ENCODE data around the gene TEKT3.

TEKT3 gene

DNA sequence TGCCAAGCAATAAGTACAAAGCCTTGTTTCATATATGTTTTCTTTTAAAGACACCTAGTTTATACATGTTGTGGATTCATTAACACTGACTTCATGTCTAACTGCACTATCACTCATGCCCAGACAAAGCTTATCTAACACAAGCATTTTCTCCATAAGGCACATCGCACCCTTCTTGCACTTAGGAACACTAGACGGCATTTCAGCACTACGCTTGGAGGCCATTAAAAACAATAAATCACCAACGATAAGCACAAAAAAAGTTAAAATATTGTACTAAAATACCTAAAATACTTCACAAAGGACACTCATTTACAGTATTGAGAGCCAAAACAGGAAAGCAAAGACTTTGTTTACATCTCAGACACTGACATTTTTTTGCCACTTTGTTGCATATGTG, 39.0 kb upstream of the TEKT3 start:
- DNase-seq (ENCODE audit: insufficient read length, low spot score) = no peak
- no peak for FAIRE-seq
- TF ChIP-seq, protein P1, sequence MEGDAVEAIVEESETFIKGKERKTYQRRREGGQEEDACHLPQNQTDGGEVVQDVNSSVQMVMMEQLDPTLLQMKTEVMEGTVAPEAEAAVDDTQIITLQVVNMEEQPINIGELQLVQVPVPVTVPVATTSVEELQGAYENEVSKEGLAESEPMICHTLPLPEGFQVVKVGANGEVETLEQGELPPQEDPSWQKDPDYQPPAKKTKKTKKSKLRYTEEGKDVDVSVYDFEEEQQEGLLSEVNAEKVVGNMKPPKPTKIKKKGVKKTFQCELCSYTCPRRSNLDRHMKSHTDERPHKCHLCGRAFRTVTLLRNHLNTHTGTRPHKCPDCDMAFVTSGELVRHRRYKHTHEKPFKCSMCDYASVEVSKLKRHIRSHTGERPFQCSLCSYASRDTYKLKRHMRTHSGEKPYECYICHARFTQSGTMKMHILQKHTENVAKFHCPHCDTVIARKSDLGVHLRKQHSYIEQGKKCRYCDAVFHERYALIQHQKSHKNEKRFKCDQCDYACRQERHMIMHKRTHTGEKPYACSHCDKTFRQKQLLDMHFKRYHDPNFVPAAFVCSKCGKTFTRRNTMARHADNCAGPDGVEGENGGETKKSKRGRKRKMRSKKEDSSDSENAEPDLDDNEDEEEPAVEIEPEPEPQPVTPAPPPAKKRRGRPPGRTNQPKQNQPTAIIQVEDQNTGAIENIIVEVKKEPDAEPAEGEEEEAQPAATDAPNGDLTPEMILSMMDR (IDR thresholded peaks at IDR 0.05; ENCODE audit: insufficient read depth, missing control alignments) = no peak

DNA sequence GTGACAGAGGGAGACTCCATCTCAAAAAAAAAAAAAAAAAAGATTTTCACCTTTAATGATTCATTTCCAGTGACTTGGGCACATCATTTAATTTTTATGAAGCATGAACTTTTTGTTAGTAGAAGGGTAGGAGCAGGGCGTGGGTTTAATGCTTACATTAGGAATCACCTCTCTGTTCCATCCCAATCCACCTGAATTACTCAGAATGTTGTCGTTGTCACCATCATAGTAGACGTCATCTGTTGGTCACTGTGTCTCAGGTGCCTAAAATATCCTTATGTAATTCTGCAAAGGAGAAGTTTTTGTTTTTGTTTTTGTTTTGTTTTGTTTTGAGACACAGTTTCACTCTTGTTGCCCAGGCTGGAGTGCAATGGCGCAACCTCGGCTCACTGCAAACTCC, 38.3 kb upstream of the TEKT3 start:
- TF ChIP-seq, protein P1 (IDR thresholded peaks at IDR 0.05; ENCODE audit: insufficient read depth, missing control alignments) = no peak

DNA sequence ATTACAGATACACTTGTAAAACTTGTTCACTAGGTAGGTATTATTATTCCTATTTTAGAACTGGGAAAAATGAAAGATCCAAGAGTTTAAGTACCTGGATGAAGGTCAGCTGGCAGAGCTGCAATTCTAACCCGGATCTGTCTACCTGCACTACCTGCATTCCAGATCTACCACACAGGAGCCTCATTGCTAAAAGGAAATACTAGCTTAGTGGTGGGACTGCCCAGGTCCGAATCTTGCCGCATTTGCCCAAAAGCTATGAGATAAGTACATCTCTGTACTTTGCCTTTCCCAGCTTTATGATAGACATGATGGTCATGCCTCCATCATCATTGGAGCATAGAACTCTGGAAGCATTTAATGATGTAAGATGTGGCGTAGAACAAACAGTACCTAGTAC, 36.8 kb upstream of the TEKT3 start:
- no peak for FAIRE-seq
- TF ChIP-seq, protein P1 (IDR thresholded peaks at IDR 0.05; ENCODE audit: insufficient read depth, missing control alignments) = no peak
- DNase-seq (ENCODE audit: insufficient read length, low spot score) = no peak

More for the DNA sequence above, 38.3 kb upstream of the TEKT3 start:
- DNase-seq (ENCODE audit: insufficient read length, low spot score) = no peak
- no peak for FAIRE-seq

DNA sequence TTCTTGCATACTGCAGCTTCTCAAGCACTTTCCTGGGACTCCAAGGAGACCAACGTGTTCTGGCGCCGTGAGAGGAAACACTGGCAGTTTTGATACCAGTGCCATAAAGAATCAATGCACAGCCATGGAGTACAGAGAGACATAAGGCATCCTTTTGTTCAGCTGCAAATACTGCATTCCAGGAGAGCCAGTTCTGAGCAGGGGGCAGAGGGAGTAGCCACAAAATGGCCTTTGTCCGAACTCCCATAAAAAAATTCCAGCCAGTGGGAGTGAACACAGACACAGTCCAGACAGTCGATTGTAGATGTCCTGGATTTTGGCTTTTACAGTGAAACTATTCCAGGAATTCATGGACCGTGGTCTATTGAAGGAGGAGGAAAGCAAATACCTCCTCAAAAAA, 36.2 kb upstream of the TEKT3 start:
- TF ChIP-seq, protein P1 (IDR thresholded peaks at IDR 0.05; ENCODE audit: insufficient read depth, missing control alignments) = no peak

DNA sequence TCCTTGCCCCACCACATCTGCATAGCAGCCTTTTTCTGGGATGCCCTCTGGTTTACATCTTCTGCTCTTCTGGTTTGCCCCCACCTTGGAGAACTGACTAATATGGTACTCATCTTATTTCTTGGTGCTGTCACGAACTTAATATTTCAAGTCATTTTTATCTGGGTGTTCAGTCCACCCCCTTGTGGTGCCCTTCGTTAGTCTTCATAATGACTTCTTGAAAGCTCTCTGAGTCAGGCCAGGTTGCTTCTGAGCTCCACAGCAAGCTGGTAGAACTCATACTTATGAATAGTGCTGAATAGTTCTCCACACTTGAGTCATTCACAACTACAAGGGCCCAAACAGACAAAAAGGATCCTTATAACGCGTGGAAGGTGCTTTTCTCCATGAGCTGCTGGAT, 35.8 kb upstream of the TEKT3 start:
- FAIRE-seq (no peak), DNase-seq (ENCODE audit: insufficient read length, low spot score) (no peak)
- TF ChIP-seq, protein P1 (IDR thresholded peaks at IDR 0.05; ENCODE audit: insufficient read depth, missing control alignments) = no peak

More for the DNA sequence above, 36.2 kb upstream of the TEKT3 start:
- no peak for DNase-seq (ENCODE audit: insufficient read length, low spot score)
- no peak for FAIRE-seq

DNA sequence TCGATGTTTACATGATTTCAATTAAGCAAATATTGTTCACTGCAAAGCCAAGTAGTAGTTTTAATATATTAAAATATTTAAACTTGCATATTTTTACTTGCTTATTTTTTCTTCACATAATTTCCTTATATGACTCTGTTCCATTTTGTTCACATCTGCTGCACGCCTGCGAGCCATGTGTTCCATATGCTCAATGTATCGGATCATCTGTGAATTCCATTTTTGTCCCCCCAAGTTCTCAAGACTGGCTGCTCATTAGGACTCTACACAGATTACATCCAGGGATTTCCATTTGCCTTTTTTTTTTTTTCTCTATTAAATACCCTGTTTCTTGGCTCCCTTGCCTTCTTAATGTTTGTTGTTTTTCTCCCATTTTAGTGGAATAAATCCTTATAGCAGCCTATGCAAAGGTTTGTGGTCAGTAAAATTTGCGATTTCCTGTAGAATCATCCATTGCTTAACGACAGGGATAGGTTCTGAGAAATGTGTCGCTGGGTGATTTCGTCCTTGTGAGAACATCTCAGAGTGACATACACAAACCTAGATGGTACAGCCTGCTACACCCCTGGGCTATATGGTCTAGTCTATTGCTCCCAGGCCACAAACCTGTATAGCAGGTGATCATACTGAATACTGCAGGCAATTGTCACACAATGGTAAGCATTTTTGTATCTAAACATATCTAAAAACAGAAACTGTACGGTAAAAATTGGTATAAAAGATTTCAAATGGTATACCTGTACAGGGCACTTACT, 30.2 kb upstream of the TEKT3 start:
- FAIRE-seq (no peak), DNase-seq (ENCODE audit: insufficient read length, low spot score) (no peak)
- TF ChIP-seq, protein P1 (IDR thresholded peaks at IDR 0.05; ENCODE audit: insufficient read depth, missing control alignments) = no peak

DNA sequence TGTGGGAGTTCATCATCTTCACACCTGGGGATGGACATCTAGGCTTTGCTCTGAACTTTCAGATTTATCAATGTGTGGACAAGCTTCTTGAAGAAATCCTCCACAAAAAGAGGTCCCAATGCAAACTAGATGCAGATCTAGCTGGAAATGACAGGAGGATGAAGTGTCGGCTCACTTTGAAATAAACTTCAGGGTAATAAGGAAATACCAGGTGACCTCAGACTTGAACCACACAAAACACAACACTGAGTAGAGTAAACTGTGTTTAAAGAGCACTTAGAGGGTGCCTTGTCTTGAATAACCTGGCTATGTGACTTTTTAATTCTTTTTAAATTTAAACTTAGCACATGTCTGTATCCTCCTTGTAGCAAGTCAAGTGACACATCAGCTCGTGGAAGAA, 27.2 kb upstream of the TEKT3 start:
- TF ChIP-seq, protein P1 (IDR thresholded peaks at IDR 0.05; ENCODE audit: insufficient read depth, missing control alignments) = no peak
- DNase-seq (ENCODE audit: insufficient read length, low spot score) = no peak
- FAIRE-seq = no peak
